Uterus (tissue), 2 donors: Measurements from ENCODE around the gene INO80.

Experiments
- CTCF ChIP-seq, 4 experiments: fragments of 200-600 bp in 2 of 4; fragments of 450-650 bp in 2 of 4; sonication (generic) in 2 of 4; IDR thresholded peaks; one replicate each; pipeline ENCODE4 v1.5.1; 2016 to 2019; ENCODE audit warnings: antibody characterized with exemption in 4 of 4, mild to moderate bottlenecking in 2 of 4, moderate library complexity in 1 of 4
- POLR2A ChIP-seq, 2 donors: fragments of 450-650 bp; IDR thresholded peaks; one replicate each; pipeline ENCODE4 v1.6.1; 2016; ENCODE audit warnings: antibody characterized with exemption in 2 of 2, mild to moderate bottlenecking in 1 of 2, moderate library complexity in 1 of 2

- TF ChIP-seq CTCF (IDR thresholded peaks at IDR 0.05) (no peak), POLR2A (IDR thresholded peaks at IDR 0.05) (no peak)
Observed at GRCh38 chr15:40960151-40960885, 155.8 kb downstream of the INO80 start.
